Stomach smooth muscle (tissue), 2 donors: ENCODE results near the gene DHRS4.
A peak's percentile ranks its signal among the peaks of the same experiment; 100 is the strongest.

Experiments
- H3K27ac ChIP-seq: one replicate; pipeline ENCODE4 v1.7.0; 2013; ENCODE audit warnings: mild to moderate bottlenecking, low read length, inconsistent platforms
- H3K27me3 ChIP-seq, 2 donors: one replicate each; pipeline ENCODE4 v1.7.0; 2013; ENCODE audit warnings: low read length in 2 of 2; ENCODE audit not compliant: insufficient read depth in 2 of 2, control insufficient read depth in 1 of 2
- H3K36me3 ChIP-seq, 2 donors: one replicate each; pipeline ENCODE4 v1.7.0; 2013; ENCODE audit warnings: low read length in 2 of 2; ENCODE audit not compliant: control insufficient read depth in 2 of 2, insufficient read depth in 2 of 2
- H3K4me1 ChIP-seq: one replicate; pipeline ENCODE4 v1.7.0; 2013; ENCODE audit warnings: low read length; ENCODE audit not compliant: control insufficient read depth, insufficient read depth
- H3K4me3 ChIP-seq, 2 donors: one replicate each; pipeline ENCODE4 v1.7.0; 2013; ENCODE audit warnings: low read length in 2 of 2
- H3K9ac ChIP-seq, 2 donors: one replicate each; pipeline ENCODE4 v1.7.0; 2013; ENCODE audit warnings: low read length in 2 of 2, mild to moderate bottlenecking in 1 of 2
- H3K9me3 ChIP-seq, 2 donors: one replicate each; pipeline ENCODE4 v1.7.0; 2013; ENCODE audit warnings: low read length in 2 of 2; ENCODE audit not compliant: control insufficient read depth in 2 of 2
- donor health status: healthy.
- donor health status: Pancreatic carcinoma.

Gene DHRS4

DNA sequence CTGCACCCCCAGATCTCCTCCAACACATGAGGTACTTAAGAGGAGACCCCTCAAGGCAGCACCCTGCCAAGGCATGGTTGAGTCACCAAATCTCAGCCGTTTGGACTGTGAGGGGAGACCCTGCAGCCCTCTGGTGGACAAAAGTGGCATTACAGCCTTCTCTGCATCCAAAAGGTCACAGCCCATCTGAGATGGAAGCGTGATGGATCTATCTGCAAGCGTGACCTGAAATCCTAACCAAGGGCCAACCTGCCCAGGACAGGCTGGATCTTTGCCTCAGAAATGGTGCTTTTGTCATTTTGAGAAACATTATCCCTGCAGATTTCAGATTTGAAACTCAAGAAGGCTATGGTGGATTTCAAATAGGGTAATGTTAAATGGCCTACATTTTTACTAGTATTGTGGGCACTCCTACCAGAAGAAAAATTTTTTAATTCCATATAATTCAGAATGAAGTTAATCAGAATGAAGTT is 23.7 kb upstream of the DHRS4 start:
- Histone ChIP-seq H3K27me3 (no peaks in the 10 kb centered on the region), H3K9me3 (no peaks in the 10 kb centered on the region), H3K4me1 (peaks cover 14% of the 10 kb centered on the region), H3K4me3 (no peak overlapping the region), H3K9ac (no peak overlapping the region), H3K27ac (no peak overlapping the region), H3K36me3 (no peaks in the 10 kb centered on the region)

DNA sequence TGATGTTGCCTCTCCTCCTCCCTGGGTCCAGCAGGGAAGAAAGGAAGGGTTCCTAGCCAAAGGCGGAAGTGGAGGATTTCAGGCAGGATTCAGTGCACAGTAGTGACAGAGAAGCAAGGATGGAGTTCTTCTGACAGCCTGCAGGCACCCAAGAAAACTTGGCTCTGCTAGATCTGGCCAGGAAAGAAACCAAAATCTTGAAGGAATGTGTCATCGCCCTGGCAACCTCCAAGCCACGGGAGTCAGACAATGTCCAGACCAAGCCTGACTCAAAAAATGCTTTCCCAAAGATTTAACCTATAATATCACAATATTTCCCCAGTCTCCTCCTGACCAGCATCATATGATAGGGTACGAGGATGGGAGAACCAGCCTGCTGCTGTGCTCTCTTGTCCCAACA is 22.8 kb upstream of the DHRS4 start:
- H3K27me3 ChIP-seq: no peaks in the 10 kb centered on the region
- no peak overlapping the region for H3K4me3 ChIP-seq
- no peak overlapping the region for H3K27ac ChIP-seq
- no peaks in the 10 kb centered on the region for H3K9me3 ChIP-seq
- H3K36me3 ChIP-seq: no peaks in the 10 kb centered on the region
- H3K4me1 ChIP-seq: peaks cover 14% of the 10 kb centered on the region
- peak overlapping the region in 1 of 2 donors; percentile 13 for H3K9ac ChIP-seq

- Histone ChIP-seq H3K27ac (no peak overlapping the region), H3K36me3 (no peaks in the 10 kb centered on the region), H3K9me3 (no peaks in the 10 kb centered on the region), H3K4me1 (peaks cover 14% of the 10 kb centered on the region), H3K27me3 (no peaks in the 10 kb centered on the region), H3K4me3 (no peak overlapping the region), H3K9ac (no peak overlapping the region)
Measured at GRCh38 chr14:23931721-23932289, 21.8 kb upstream of the DHRS4 start.

DNA sequence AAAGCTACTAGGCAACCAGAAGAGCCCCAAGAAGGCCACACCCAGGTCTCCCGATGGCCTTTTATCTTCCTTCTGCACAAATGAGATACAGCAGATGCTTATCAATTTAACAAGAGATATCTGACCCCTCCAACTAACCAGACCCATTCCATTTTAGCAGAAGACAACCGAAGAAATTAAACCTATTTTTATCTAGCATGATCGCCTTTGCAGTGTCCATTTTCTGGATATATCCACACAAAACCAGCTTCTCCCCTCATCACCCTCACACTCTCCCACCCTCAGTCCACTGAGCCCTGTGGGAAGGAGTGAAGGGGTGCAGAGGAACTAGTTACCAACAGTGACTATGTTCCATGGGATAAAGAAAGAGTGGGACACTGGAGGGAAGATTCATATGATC is 20.9 kb upstream of the DHRS4 start:
- Histone ChIP-seq H3K9ac (no peak overlapping the region), H3K27me3 (no peaks in the 10 kb centered on the region), H3K9me3 (no peaks in the 10 kb centered on the region), H3K4me3 (no peak overlapping the region), H3K27ac (no peak overlapping the region), H3K36me3 (no peaks in the 10 kb centered on the region), H3K4me1 (peaks cover 14% of the 10 kb centered on the region)

- H3K27me3 ChIP-seq: no peaks in the 10 kb centered on the region
- H3K9me3 ChIP-seq: no peaks in the 10 kb centered on the region
- H3K4me1 ChIP-seq: peaks cover 14% of the 10 kb centered on the region
- no peak overlapping the region for H3K9ac ChIP-seq
- no peaks in the 10 kb centered on the region for H3K36me3 ChIP-seq
- H3K4me3 ChIP-seq: no peak overlapping the region
- no peak overlapping the region for H3K27ac ChIP-seq
Measured at GRCh38 chr14:23933108-23933741, 20.3 kb upstream of the DHRS4 start.

GRCh38 chr14:23933742-23934128 is 19.8 kb upstream of the DHRS4 start:
- Histone ChIP-seq H3K27me3 (no peaks in the 10 kb centered on the region), H3K4me3 (no peak overlapping the region), H3K4me1 (peaks cover 14% of the 10 kb centered on the region), H3K9ac (no peak overlapping the region), H3K27ac (no peak overlapping the region), H3K36me3 (no peaks in the 10 kb centered on the region), H3K9me3 (no peaks in the 10 kb centered on the region)

- no peak overlapping the region for H3K27ac ChIP-seq
- no peak overlapping the region for H3K9ac ChIP-seq
- H3K4me1 ChIP-seq: peaks cover 8% of the 10 kb centered on the region
- no peaks in the 10 kb centered on the region for H3K27me3 ChIP-seq
- H3K36me3 ChIP-seq: peaks cover 0 to 3% of the 10 kb centered on the region in 2 donors
- no peaks in the 10 kb centered on the region for H3K9me3 ChIP-seq
- H3K4me3 ChIP-seq: no peak overlapping the region
Measured at GRCh38 chr14:23935158-23935557, 18.4 kb upstream of the DHRS4 start.

- Histone ChIP-seq H3K4me3 (no peak overlapping the region), H3K36me3 (peaks cover 8% of the 10 kb centered on the region in 2 donors), H3K9ac (no peak overlapping the region), H3K4me1 (no peaks in the 10 kb centered on the region), H3K27me3 (no peaks in the 10 kb centered on the region), H3K9me3 (no peaks in the 10 kb centered on the region), H3K27ac (no peak overlapping the region)
Measured at GRCh38 chr14:23936084-23936829, 17.3 kb upstream of the DHRS4 start.

DNA sequence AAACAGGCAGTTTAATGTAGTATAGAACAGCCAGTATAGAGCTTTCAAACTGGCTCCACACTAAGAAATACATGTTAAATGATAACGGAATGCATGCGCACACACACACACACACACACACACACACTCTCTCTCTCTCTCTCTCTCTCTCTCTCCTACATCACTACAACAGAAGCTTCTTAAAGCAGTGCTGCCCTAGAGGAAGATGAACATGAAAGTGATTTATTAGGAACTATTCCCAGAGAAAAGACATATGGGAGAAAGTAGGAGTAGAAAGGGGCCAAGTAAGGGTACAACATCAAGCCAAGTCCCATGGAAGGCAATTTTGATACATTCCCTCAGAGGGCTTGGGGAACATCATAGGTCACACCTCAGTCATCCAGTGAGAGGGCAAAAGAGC is 16.4 kb upstream of the DHRS4 start:
- Histone ChIP-seq H3K4me1 (no peaks in the 10 kb centered on the region), H3K9ac (no peak overlapping the region), H3K4me3 (no peak overlapping the region), H3K36me3 (peaks cover 8% of the 10 kb centered on the region in 2 donors), H3K27me3 (no peaks in the 10 kb centered on the region), H3K27ac (no peak overlapping the region), H3K9me3 (no peaks in the 10 kb centered on the region)

DNA sequence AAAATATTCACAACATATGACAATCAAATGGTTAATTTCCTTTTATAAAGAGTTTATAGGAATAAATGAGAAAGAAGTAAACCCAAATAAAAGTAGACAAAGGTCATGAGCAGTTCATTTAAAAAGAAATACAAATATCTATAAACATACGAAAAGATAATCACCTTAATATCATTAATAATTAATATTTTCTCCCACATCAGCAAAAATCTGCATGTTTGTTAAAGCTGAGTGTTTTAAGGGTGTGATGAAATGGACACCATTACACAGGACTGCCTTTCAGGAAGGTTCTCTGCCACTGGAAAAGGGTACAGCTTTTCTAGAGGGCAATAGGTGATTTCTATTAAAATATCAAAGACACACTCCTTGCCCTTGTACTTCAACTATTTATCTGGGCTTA is 14.7 kb upstream of the DHRS4 start:
- Histone ChIP-seq H3K27ac (no peak overlapping the region), H3K9ac (no peak overlapping the region), H3K4me3 (no peak overlapping the region), H3K9me3 (no peaks in the 10 kb centered on the region), H3K4me1 (no peaks in the 10 kb centered on the region), H3K27me3 (no peaks in the 10 kb centered on the region), H3K36me3 (peaks cover 8% of the 10 kb centered on the region in 2 donors)
